Smooth muscle cell (in vitro differentiated cells): ENCODE measurements around the gene PRODH2. TPM values are rescaled to one million over a fixed set of nuclear protein-coding genes. Genes with fewer than 3 reads are reported as not detected.

Source experiments
- DNase-seq: peaks from one replicate; lab custom pipeline; 2025; ENCODE audit not compliant: unreplicated experiment; lab: John Stamatoyannopoulos, UW
- H2AFZ ChIP-seq: fragments of 200-600 bp; sonication (generic); 2 replicates; pipeline ENCODE4 v1.6.0; 2016; ENCODE audit warnings: antibody characterized with exemption, low read depth, mild to moderate bottlenecking
- H3F3A ChIP-seq: fragments of 200-600 bp; sonication (generic); 2 replicates; pipeline ENCODE4 v1.6.0; 2017; ENCODE audit warnings: antibody characterized with exemption, low read depth
- H3K27ac ChIP-seq: fragments of 200-600 bp; sonication (generic); 2 replicates; pipeline ENCODE4 v1.5.1; 2016; ENCODE audit warnings: low read depth, mild to moderate bottlenecking
- H3K27me3 ChIP-seq: fragments of 200-600 bp; sonication (generic); 2 replicates; pipeline ENCODE4 v1.6.1; 2016; ENCODE audit warnings: low read depth, mild to moderate bottlenecking
- H3K36me3 ChIP-seq: fragments of 200-600 bp; sonication (generic); 2 replicates; pipeline ENCODE4 v1.5.1; 2016; ENCODE audit warnings: low read depth
- H3K4me1 ChIP-seq: fragments of 200-600 bp; sonication (generic); 2 replicates; pipeline ENCODE4 v1.5.1; 2016; ENCODE audit warnings: low read depth
- H3K4me2 ChIP-seq: fragments of 200-600 bp; sonication (generic); 2 replicates; pipeline ENCODE4 v1.6.0; 2016; ENCODE audit warnings: mild to moderate bottlenecking
- H3K4me3 ChIP-seq: fragments of 200-600 bp; sonication (generic); 2 replicates; pipeline ENCODE4 v1.5.1; 2016; ENCODE audit warnings: mild to moderate bottlenecking
- H3K79me2 ChIP-seq: fragments of 200-600 bp; sonication (generic); 2 replicates; pipeline ENCODE4 v1.6.0; 2016; ENCODE audit warnings: low read depth, mild to moderate bottlenecking
- H3K9ac ChIP-seq: fragments of 200-600 bp; sonication (generic); 2 replicates; pipeline ENCODE4 v1.6.0; 2016; ENCODE audit warnings: low read depth
- H3K9me3 ChIP-seq: fragments of 200-600 bp; sonication (generic); replicated peaks from 2 replicates; pipeline ENCODE4 v1.5.1; 2016; ENCODE audit warnings: low read depth
- H4K20me1 ChIP-seq: fragments of 200-600 bp; sonication (generic); 2 replicates; pipeline ENCODE4 v1.6.0; 2016; ENCODE audit warnings: low read depth
- WGBS: methylation state at CpG from one replicate; pipeline ENCODE4 v1.1.7; 2016; ENCODE audit warnings: low lambda C conversion rate; 5-methylcytosine and 5-hydroxymethylcytosine counted together
- polyA plus RNA-seq: library from polyadenylated mRNA; unstranded; fragments of >200 nt; fragmentation: Nextera tagmentation; extraction: Ambion mirVana; gene quantifications from 2 replicates; pipeline ENCODE4 v1.2.1, GENCODE V29; 2016
- total RNA-seq: library from RNA; depleted of rRNA; stranded (reverse); fragments of >200 nt; gene quantifications from 2 replicates; pipeline ENCODE4 v1.2.3, GENCODE V29; 2014
- TF ChIP-seq, protein P1 (sequence below): fragments of 200-600 bp; sonication (generic); IDR thresholded peaks from 2 replicates; pipeline ENCODE4 v1.5.1; 2017; ENCODE audit warnings: borderline replicate concordance, mild to moderate bottlenecking, antibody characterized with exemption; ENCODE audit not compliant: insufficient read depth, poor library complexity, severe bottlenecking

Gene PRODH2
- total and polyA plus RNA-seq, 2 experiments from 2014 or later: not detected

DNA sequence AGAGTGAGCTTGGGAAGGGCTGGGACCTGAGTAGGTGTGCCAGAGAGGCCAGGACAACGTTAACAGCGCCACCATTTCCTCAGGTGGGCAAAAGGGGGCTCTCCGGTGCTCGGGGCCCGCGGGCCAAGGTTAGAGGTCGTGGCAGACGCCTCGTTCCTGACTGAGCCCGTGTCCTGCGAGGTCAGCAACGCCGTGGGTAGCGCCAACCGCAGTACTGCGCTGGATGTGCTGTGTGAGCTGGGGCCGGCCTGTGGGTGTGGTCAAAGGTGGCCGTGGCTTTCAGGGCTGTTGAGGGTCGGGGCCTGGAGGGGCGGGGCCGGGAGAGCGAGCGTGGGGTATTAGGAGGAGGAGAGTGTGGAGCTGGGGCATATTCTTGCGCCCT, 47.8 kb upstream of the PRODH2 start:
- Histone ChIP-seq H3K36me3 (no peaks in the 10 kb centered on the region), H3K9ac (no peak overlapping the region), H3K4me3 (no peak overlapping the region), H3K27me3 (peaks cover 70% of the 10 kb centered on the region), H3K79me2 (no peaks in the 10 kb centered on the region), H3K4me2 (peak overlapping the region; percentile 70), H4K20me1 (no peaks in the 10 kb centered on the region), H2AFZ (no peak overlapping the region), H3K4me1 (no peaks in the 10 kb centered on the region), H3K9me3 (no peaks in the 10 kb centered on the region), H3K27ac (no peak overlapping the region), H3F3A (no peaks in the 10 kb centered on the region)
- DNase-seq: no peak
- WGBS: 14% methylated on average over 16 of the region's 24 CpGs
- TF ChIP-seq, protein P1, sequence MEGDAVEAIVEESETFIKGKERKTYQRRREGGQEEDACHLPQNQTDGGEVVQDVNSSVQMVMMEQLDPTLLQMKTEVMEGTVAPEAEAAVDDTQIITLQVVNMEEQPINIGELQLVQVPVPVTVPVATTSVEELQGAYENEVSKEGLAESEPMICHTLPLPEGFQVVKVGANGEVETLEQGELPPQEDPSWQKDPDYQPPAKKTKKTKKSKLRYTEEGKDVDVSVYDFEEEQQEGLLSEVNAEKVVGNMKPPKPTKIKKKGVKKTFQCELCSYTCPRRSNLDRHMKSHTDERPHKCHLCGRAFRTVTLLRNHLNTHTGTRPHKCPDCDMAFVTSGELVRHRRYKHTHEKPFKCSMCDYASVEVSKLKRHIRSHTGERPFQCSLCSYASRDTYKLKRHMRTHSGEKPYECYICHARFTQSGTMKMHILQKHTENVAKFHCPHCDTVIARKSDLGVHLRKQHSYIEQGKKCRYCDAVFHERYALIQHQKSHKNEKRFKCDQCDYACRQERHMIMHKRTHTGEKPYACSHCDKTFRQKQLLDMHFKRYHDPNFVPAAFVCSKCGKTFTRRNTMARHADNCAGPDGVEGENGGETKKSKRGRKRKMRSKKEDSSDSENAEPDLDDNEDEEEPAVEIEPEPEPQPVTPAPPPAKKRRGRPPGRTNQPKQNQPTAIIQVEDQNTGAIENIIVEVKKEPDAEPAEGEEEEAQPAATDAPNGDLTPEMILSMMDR: no peak

DNA sequence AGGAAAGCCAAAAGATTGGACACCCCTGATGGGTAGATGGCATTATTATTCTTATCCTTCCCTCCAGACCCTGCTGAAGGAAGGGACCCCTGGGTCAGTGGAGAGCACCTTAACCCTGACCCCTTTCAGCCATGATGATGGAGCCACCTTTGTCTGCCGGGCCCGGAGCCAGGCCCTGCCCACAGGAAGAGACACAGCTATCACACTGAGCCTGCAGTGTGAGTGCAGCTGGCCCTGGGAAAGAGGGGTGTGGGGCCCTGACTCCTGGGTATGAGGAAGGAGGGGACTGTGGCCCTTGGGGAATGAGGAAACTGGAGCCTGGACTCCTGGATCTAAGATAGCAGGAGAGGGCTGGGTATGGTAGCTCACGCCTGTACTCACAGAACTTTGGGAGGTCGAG, 46.8 kb upstream of the PRODH2 start:
- H3K9me3 ChIP-seq: no peaks in the 10 kb centered on the region
- H3K4me2 ChIP-seq: no peak overlapping the region
- no peak overlapping the region for H3K4me3 ChIP-seq
- H3K4me1 ChIP-seq: no peaks in the 10 kb centered on the region
- no peak overlapping the region for H3K9ac ChIP-seq
- WGBS: 88% methylated on average over 4 of the region's 4 CpGs
- DNase-seq: no peak
- no peak overlapping the region for H3K27ac ChIP-seq
- H3F3A ChIP-seq: no peaks in the 10 kb centered on the region
- TF ChIP-seq, protein P1: no peak
- H2AFZ ChIP-seq: no peak overlapping the region
- no peaks in the 10 kb centered on the region for H3K36me3 ChIP-seq
- peaks cover 80% of the 10 kb centered on the region for H3K27me3 ChIP-seq
- no peaks in the 10 kb centered on the region for H3K79me2 ChIP-seq
- H4K20me1 ChIP-seq: no peaks in the 10 kb centered on the region

DNA sequence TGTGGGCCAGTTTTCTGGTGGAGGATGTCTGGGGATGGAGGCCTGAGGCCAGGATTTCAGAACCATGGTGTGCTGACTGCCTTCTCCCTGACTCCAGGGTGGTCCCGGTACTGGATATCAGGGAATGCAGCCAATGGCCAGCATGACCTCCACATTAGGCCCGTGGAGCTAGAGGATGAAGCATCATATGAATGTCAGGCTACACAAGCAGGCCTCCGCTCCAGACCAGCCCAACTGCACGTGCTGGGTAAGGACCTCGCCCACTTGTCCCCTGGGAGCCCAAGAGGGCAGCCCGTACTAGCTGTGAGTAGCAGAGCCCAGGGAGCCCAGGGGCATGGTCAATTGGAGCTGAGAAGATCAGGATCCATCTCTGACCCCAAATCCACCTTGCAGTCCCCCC, 45.7 kb upstream of the PRODH2 start:
- no peaks in the 10 kb centered on the region for H3F3A ChIP-seq
- peaks cover 90% of the 10 kb centered on the region for H3K27me3 ChIP-seq
- H3K27ac ChIP-seq: no peak overlapping the region
- WGBS: 88% methylated on average over 6 of the region's 6 CpGs
- H3K9ac ChIP-seq: no peak overlapping the region
- no peaks in the 10 kb centered on the region for H4K20me1 ChIP-seq
- no peaks in the 10 kb centered on the region for H3K79me2 ChIP-seq
- H3K4me1 ChIP-seq: no peaks in the 10 kb centered on the region
- TF ChIP-seq, protein P1: no peak
- H3K4me2 ChIP-seq: no peak overlapping the region
- DNase-seq: no peak
- H2AFZ ChIP-seq: no peak overlapping the region
- H3K36me3 ChIP-seq: no peaks in the 10 kb centered on the region
- no peak overlapping the region for H3K4me3 ChIP-seq
- no peaks in the 10 kb centered on the region for H3K9me3 ChIP-seq

DNA sequence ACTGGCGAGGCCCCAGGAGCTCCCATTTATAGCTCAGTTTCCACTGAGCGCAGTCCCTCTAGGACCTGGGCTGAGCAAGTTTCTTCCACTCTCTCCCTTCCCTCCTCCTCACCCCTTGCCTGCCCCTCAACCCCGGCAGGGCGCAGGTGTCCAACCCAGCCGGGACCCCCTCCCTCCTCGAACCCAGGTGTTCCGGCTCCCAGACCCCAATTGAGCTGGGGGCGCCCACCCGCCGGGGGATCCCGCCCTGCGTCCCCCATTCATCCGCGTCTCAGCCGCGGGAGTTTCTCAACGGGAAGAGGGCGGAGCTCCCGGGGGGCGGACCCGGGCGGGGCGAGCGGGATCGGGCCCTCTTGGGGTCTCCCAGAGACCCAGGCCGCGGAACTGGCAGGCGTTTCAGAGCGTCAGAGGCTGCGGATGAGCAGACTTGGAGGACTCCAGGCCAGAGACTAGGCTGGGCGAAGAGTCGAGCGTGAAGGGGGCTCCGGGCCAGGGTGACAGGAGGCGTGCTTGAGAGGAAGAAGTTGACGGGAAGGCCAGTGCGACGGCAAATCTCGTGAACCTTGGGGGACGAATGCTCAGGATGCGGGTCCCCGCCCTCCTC, 44.0 kb upstream of the PRODH2 start, which contains the start of gene KIRREL2:
Gene KIRREL2, plus strand, starts transcription at position 366 of the 604 bp plus-strand sequence. Its CDS starts 209 bp downstream, at position 575.
- Histone ChIP-seq H3K9me3 (no peaks in the 10 kb centered on the region), H3K4me1 (no peaks in the 10 kb centered on the region), H3K27me3 (peaks cover 90% of the 10 kb centered on the region), H3K27ac (no peak within 1 kb of the TSS), H2AFZ (peak within 1 kb of the TSS; percentile 98), H3K4me3 (peak within 1 kb of the TSS; percentile 80), H3K9ac (no peak within 1 kb of the TSS), H3K36me3 (no peaks in the 10 kb centered on the region), H4K20me1 (no peaks in the 10 kb centered on the region), H3K79me2 (no peaks in the 10 kb centered on the region), H3F3A (no peaks in the 10 kb centered on the region), H3K4me2 (peak within 1 kb of the TSS; percentile 95)
- DNase-seq: no peak
- 2% methylated on average over 27 of the region's 42 CpGs for WGBS
- TF ChIP-seq, protein P1: no peak
